Endothelial cell (in vitro differentiated cells): ENCODE data around the gene FBXW7. TPM values are rescaled to one million over a fixed set of nuclear protein-coding genes. Genes with fewer than 3 reads are reported as not detected.
A peak's percentile ranks its signal among the peaks of the same experiment; 100 is the strongest.

Experiments used
- DNase-seq: peaks from one replicate; pipeline ENCODE4 v3.0.0; 2021; ENCODE audit warnings: low spot score
- H3K27ac Mint-ChIP-seq: one replicate; pipeline ENCODE4 v1.8.0; 2021; ENCODE audit warnings: mixed read lengths, inconsistent platforms; ENCODE audit not compliant: unreplicated experiment
- H3K27me3 Mint-ChIP-seq: one replicate; pipeline ENCODE4 v1.8.0; 2021; ENCODE audit warnings: mild to moderate bottlenecking, moderate library complexity, mixed read lengths, inconsistent platforms; ENCODE audit not compliant: unreplicated experiment
- H3K36me3 Mint-ChIP-seq: one replicate; pipeline ENCODE4 v1.8.0; 2021; ENCODE audit warnings: mild to moderate bottlenecking, low read depth, mixed read lengths, inconsistent platforms; ENCODE audit not compliant: unreplicated experiment
- H3K4me1 Mint-ChIP-seq: one replicate; pipeline ENCODE4 v1.8.0; 2021; ENCODE audit warnings: mild to moderate bottlenecking, mixed read lengths, inconsistent platforms; ENCODE audit not compliant: unreplicated experiment
- H3K4me3 Mint-ChIP-seq: one replicate; pipeline ENCODE4 v1.8.0; 2021; ENCODE audit warnings: mild to moderate bottlenecking, mixed read lengths, inconsistent platforms; ENCODE audit not compliant: unreplicated experiment
- H3K9me3 Mint-ChIP-seq: one replicate; pipeline ENCODE4 v1.8.0; 2021; ENCODE audit warnings: mixed read lengths, inconsistent platforms; ENCODE audit not compliant: unreplicated experiment
- total RNA-seq: library from RNA; stranded (reverse); fragmentation: NEBNext Ultra II Directional; extraction: Animal tissue kit (Norgen Biotek cat#: 25700); gene quantifications from one replicate; pipeline ENCODE4 v1.2.1, GENCODE V29; 2021; ENCODE audit not compliant: unreplicated experiment
- TF ChIP-seq, protein P1 (sequence below): fragments of 200-600 bp; sonication (generic); IDR thresholded peaks from one replicate; pipeline ENCODE4 v1.5.0; 2021; ENCODE audit warnings: antibody characterized with exemption; ENCODE audit not compliant: unreplicated experiment

FBXW7 gene
- total RNA-seq, 1 donor from 2014 or later: 44.7 TPM

DNA sequence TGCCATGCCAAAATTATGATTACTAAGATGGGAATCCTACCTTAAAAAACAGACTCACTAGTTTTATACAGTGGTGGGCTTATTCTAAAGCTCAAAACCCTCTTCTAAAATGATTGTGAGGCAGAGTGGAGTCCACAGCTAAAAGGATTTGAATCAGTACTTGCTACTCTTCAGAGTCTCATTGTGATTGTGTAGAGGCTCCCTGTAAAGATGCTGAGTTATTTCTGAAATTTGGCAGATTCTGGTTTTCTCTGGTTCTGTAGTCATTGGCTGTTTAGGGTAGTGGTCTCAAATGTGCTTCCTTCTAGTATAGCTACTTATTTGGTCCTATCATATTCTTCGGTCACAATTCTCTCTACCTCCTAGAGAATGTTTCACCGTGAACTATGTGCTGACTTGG lies 104.1 kb downstream of the FBXW7 start:
- Mint-ChIP-seq H3K4me3 (no peak overlapping the region), H3K27me3 (no peaks in the 10 kb centered on the region), H3K4me1 (peaks cover 25% of the 10 kb centered on the region), H3K27ac (peak overlapping the region; percentile 48), H3K9me3 (no peaks in the 10 kb centered on the region), H3K36me3 (no peaks in the 10 kb centered on the region)
- TF ChIP-seq, protein P1, sequence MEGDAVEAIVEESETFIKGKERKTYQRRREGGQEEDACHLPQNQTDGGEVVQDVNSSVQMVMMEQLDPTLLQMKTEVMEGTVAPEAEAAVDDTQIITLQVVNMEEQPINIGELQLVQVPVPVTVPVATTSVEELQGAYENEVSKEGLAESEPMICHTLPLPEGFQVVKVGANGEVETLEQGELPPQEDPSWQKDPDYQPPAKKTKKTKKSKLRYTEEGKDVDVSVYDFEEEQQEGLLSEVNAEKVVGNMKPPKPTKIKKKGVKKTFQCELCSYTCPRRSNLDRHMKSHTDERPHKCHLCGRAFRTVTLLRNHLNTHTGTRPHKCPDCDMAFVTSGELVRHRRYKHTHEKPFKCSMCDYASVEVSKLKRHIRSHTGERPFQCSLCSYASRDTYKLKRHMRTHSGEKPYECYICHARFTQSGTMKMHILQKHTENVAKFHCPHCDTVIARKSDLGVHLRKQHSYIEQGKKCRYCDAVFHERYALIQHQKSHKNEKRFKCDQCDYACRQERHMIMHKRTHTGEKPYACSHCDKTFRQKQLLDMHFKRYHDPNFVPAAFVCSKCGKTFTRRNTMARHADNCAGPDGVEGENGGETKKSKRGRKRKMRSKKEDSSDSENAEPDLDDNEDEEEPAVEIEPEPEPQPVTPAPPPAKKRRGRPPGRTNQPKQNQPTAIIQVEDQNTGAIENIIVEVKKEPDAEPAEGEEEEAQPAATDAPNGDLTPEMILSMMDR: no peak
- no peak for DNase-seq

DNA sequence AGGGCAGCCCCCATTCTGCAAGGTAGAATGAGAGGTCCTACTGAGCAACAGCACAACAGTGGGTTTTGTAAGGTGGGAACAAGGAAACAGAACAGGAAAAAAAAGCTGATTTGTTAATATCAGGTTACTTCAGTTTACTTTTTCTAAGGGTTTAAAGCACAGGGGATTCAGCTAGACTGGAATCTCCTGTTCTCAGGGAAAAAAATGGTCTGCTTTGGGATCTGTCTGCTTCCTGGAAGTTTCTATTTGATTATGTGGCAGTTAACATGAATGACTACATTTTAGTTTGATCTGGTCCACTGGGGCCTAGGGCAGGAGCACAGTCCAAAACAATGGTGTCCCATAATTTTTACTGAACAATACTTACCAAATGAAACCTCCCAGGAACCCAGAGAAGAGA lies 104.6 kb downstream of the FBXW7 start:
- TF ChIP-seq, protein P1: no peak
- Mint-ChIP-seq H3K4me3 (no peak overlapping the region), H3K4me1 (peaks cover 25% of the 10 kb centered on the region), H3K27ac (peak overlapping the region; percentile 54), H3K36me3 (no peaks in the 10 kb centered on the region), H3K9me3 (no peaks in the 10 kb centered on the region), H3K27me3 (no peaks in the 10 kb centered on the region)
- DNase-seq: no peak

DNA sequence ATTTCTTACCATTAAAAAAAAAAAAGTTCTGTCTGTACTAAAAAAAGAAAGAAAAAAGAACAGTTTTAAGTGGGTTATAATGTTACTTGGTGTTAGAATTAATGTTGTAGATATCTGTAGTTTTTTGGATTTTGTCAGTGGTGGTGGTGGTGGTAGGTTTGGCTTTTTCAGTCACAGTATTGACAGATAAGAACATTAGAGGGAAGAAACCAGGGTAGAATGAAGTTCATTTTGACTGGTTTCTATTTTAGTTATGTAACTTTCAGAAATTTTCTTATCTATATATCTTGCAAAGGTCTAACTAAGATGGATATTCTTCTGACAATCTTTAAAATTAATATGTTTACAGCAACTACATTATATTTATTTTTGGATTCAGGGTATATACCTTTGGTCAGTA lies 105.4 kb downstream of the FBXW7 start:
- Mint-ChIP-seq H3K4me3 (no peak overlapping the region), H3K27ac (no peak overlapping the region), H3K36me3 (no peaks in the 10 kb centered on the region), H3K9me3 (no peaks in the 10 kb centered on the region), H3K4me1 (peaks cover 25% of the 10 kb centered on the region), H3K27me3 (no peaks in the 10 kb centered on the region)
- DNase-seq: no peak
- TF ChIP-seq, protein P1: no peak

DNA sequence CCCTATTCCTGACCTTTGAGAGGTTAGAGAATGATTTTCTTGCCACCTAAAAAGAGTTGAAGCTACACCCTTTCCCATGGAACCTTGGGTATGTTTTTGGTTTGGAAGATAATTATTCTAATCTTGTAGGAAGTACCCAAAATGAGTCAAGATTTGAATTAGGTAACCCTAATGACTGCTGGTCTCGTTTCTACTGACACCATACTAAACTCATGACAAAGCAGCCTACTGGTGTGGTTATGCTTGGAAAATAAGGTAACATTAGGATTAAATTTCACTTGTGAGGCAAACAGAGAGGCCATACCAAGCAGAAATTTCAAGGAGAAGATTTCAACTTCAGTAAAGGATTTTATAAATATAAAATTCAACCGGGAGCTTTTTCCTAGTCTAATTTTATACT lies 107.9 kb downstream of the FBXW7 start:
- no peak for DNase-seq
- Mint-ChIP-seq H3K9me3 (no peaks in the 10 kb centered on the region), H3K4me1 (peaks cover 23% of the 10 kb centered on the region), H3K27me3 (no peaks in the 10 kb centered on the region), H3K36me3 (no peaks in the 10 kb centered on the region), H3K27ac (no peak overlapping the region), H3K4me3 (no peak overlapping the region)
- TF ChIP-seq, protein P1: no peak

DNA sequence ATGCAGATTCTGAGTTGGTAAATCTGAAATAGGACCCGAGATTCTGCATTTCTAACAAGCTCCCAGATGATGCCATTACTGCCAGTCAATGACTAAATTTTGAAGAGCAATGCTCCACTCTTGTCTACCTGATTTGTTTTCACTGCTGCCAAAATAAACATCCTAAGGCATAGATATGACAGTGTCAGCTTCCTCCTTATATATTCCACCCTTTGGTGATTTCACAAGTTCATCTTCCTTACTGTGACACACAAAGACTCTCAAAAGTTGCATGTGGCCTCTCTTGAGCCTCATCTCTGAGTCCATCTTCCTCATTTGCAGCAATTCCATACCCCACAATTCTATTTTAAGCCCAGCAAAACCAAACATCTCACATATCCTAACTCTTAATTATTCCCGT lies 110.9 kb downstream of the FBXW7 start:
- H3K4me3 Mint-ChIP-seq: no peak overlapping the region
- H3K36me3 Mint-ChIP-seq: no peaks in the 10 kb centered on the region
- peaks cover 7% of the 10 kb centered on the region for H3K4me1 Mint-ChIP-seq
- TF ChIP-seq, protein P1: no peak
- H3K27me3 Mint-ChIP-seq: no peaks in the 10 kb centered on the region
- H3K9me3 Mint-ChIP-seq: no peaks in the 10 kb centered on the region
- H3K27ac Mint-ChIP-seq: no peak overlapping the region
- DNase-seq: no peak
